Gastrocnemius medialis (tissue), 4 donors: ENCODE data around the gene STKLD1.

Source experiments
- POLR2A ChIP-seq, 2 donors: fragments of 450-650 bp; IDR thresholded peaks; one replicate each; pipeline ENCODE4 v1.6.1; 2017; ENCODE audit warnings: antibody characterized with exemption in 2 of 2, mild to moderate bottlenecking in 2 of 2, moderate library complexity in 2 of 2
- TF ChIP-seq, protein P1 (sequence below), 5 experiments: fragments of 450-650 bp in 3 of 5; fragments of 200-600 bp in 2 of 5; sonication (generic) in 2 of 5; IDR thresholded peaks in 4 of 5; conservative IDR thresholded peaks in 1 of 5; 1 replicate in 4 of 5; 2 replicates in 1 of 5; pipeline ENCODE4 v1.5.1; 2016 to 2019; ENCODE audit warnings: antibody characterized with exemption in 5 of 5, mild to moderate bottlenecking in 3 of 5, moderate library complexity in 3 of 5

DNA sequence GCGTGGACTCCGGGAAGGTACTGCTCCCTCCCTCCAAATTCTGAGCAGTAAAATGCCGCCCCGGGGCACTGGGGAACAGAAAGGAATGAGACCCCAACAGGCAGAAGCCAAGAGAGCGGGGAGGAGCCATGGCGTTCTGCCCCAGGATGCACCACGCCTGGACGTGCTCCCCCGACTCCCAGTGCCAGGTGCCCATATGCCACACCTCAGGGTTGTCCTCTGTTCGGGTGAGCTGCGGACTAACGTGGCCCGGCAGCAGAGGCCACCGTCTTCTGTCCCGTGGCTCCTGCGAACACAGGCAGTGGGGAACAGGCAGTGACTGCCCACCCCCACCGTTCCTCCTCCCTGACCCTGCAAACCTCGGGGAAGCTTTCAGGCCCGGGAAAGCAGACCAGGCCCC lies 44.9 kb upstream of the STKLD1 start:
- TF ChIP-seq POLR2A (IDR thresholded peaks at IDR 0.05): no peak
- TF ChIP-seq, protein P1, sequence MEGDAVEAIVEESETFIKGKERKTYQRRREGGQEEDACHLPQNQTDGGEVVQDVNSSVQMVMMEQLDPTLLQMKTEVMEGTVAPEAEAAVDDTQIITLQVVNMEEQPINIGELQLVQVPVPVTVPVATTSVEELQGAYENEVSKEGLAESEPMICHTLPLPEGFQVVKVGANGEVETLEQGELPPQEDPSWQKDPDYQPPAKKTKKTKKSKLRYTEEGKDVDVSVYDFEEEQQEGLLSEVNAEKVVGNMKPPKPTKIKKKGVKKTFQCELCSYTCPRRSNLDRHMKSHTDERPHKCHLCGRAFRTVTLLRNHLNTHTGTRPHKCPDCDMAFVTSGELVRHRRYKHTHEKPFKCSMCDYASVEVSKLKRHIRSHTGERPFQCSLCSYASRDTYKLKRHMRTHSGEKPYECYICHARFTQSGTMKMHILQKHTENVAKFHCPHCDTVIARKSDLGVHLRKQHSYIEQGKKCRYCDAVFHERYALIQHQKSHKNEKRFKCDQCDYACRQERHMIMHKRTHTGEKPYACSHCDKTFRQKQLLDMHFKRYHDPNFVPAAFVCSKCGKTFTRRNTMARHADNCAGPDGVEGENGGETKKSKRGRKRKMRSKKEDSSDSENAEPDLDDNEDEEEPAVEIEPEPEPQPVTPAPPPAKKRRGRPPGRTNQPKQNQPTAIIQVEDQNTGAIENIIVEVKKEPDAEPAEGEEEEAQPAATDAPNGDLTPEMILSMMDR (IDR thresholded peaks at IDR 0.05 in 4 of 5, conservative IDR thresholded peaks at IDR 0.05 in 1 of 5): no peak
